SK-N-SH (cell line): ENCODE results near the gene LRP1-AS. TPM values are rescaled to one million over a fixed set of nuclear protein-coding genes. Genes with fewer than 3 reads are reported as not detected.

ENCODE experiments used
- CTCF ChIA-PET: fragments of 300-600, 350-600 bp; formaldehyde crosslinking; extraction: SDS; loops from one replicate; lab custom pipeline; 2021; lab: Yijun Ruan, JAX
- POLR2A ChIA-PET: fragments of 350-600 bp; sonication (Branson Sonifier 250); formaldehyde crosslinking; extraction: SDS; loops from one replicate; lab custom pipeline; 2020; ENCODE audit warnings: antibody characterized with exemption, inconsistent platforms; lab: Yijun Ruan, JAX
- DNase-seq: peaks from one replicate; pipeline ENCODE4 v3.0.0; 2012
- H2AFZ ChIP-seq: fragments of 200-600 bp; sonication (generic); 2 replicates; pipeline ENCODE4 v1.8.1; 2016; ENCODE audit warnings: antibody characterized with exemption, mild to moderate bottlenecking, low read depth
- H3F3A ChIP-seq: fragments of 200-600 bp; sonication (generic); replicated peaks from 2 replicates; pipeline ENCODE3; 2016; ENCODE audit warnings: antibody characterized with exemption, mild to moderate bottlenecking; ENCODE audit not compliant: insufficient read depth
- H3K27ac ChIP-seq, 2 experiments: fragments of 200-500 bp in 1 of 2; fragments of 200-600 bp in 1 of 2; sonication (Bioruptor generic) in 1 of 2; sonication (generic), shearing (Covaris generic) in 1 of 2; 2 replicates each; pipeline versions ENCODE4 v1.5.1 to v1.6.1; 2014 to 2016; ENCODE audit warnings: low read depth in 2 of 2, inconsistent platforms in 1 of 2, low read length in 1 of 2, mild to moderate bottlenecking in 1 of 2, mixed read lengths in 1 of 2
- H3K27me3 ChIP-seq: fragments of 200-600 bp; sonication (generic), shearing (Covaris generic); 2 replicates; pipeline ENCODE4 v1.6.1; 2016; ENCODE audit warnings: mixed run types; ENCODE audit not compliant: insufficient read depth
- H3K36me3 ChIP-seq, 2 experiments: fragments of 200-500 bp in 1 of 2; fragments of 200-600 bp in 1 of 2; sonication (Bioruptor generic) in 1 of 2; sonication (generic) in 1 of 2; replicated peaks in 1 of 2; 2 replicates each; pipeline versions ENCODE3 to v1.5.1; 2014 to 2016; ENCODE audit warnings: low read length in 1 of 2, mild to moderate bottlenecking in 1 of 2; ENCODE audit not compliant: insufficient read depth in 2 of 2, control insufficient read depth in 1 of 2
- H3K4me1 ChIP-seq, 2 experiments: fragments of 200-500 bp in 1 of 2; fragments of 200-600 bp in 1 of 2; sonication (Bioruptor generic) in 1 of 2; sonication (generic), shearing (Covaris generic) in 1 of 2; 2 replicates each; pipeline versions ENCODE4 v1.5.1 to v1.6.1; 2014 to 2016; ENCODE audit warnings: low read depth in 1 of 2, low read length in 1 of 2, mixed run types in 1 of 2; ENCODE audit not compliant: insufficient read depth in 2 of 2, control insufficient read depth in 1 of 2
- H3K4me2 ChIP-seq: fragments of 200-600 bp; sonication (generic), shearing (Covaris generic); 2 replicates; pipeline ENCODE4 v1.6.1; 2017; ENCODE audit warnings: mixed run types
- H3K4me3 ChIP-seq, 2 experiments: fragments of 200-500 bp in 1 of 2; fragments of 200-600 bp in 1 of 2; sonication (Bioruptor generic) in 1 of 2; sonication (generic), shearing (Covaris generic) in 1 of 2; 2 replicates each; pipeline versions ENCODE4 v1.5.1 to v1.8.1; 2014 to 2016; ENCODE audit warnings: low read depth in 2 of 2, inconsistent platforms in 1 of 2, low read length in 1 of 2, mild to moderate bottlenecking in 1 of 2, mixed read lengths in 1 of 2, moderate library complexity in 1 of 2
- H3K79me2 ChIP-seq: fragments of 200-600 bp; sonication (generic); 2 replicates; pipeline ENCODE4 v1.8.1; 2017; ENCODE audit warnings: mild to moderate bottlenecking; ENCODE audit not compliant: insufficient read depth
- H3K9ac ChIP-seq: fragments of 200-600 bp; sonication (generic); 2 replicates; pipeline ENCODE4 v1.6.1; 2017; ENCODE audit warnings: mixed run types
- H3K9me2 ChIP-seq: fragments of 200-600 bp; sonication (generic); 2 replicates; pipeline ENCODE4 v1.6.1; 2017; ENCODE audit warnings: mixed run types
- H3K9me3 ChIP-seq: fragments of 200-600 bp; sonication (generic); 2 replicates; pipeline ENCODE4 v1.6.1; 2017; ENCODE audit warnings: mixed run types, mild to moderate bottlenecking, moderate library complexity
- H4K20me1 ChIP-seq: fragments of 200-600 bp; sonication (generic); 2 replicates; pipeline ENCODE4 v1.6.1; 2017; ENCODE audit warnings: mild to moderate bottlenecking, mixed run types; ENCODE audit not compliant: insufficient read depth
- CTCF ChIP-seq: fragments of 200-600 bp; sonication (generic); IDR thresholded peaks from 2 replicates; pipeline ENCODE4 v1.6.1; 2017; ENCODE audit warnings: antibody characterized with exemption, mild to moderate bottlenecking, moderate library complexity
- EP300 ChIP-seq, 2 experiments: IDR thresholded peaks; 2 replicates each; pipeline versions ENCODE4 v1.4.0 to v1.6.1; 2012; ENCODE audit warnings: borderline replicate concordance in 1 of 2, low read depth in 1 of 2, low read length in 1 of 2
- EZH2phosphoT487 ChIP-seq: fragments of 200-600 bp; sonication (generic); IDR thresholded peaks from 2 replicates; pipeline ENCODE4 v1.6.1; 2017; ENCODE audit warnings: low read depth, mixed run types, mild to moderate bottlenecking, antibody characterized with exemption, moderate library complexity, borderline replicate concordance
- FOXJ3 ChIP-seq: sonication (generic); formaldehyde crosslinking; IDR thresholded peaks from 2 replicates; pipeline ENCODE4 v1.5.1; 2020; ENCODE audit warnings: mild to moderate bottlenecking, missing genetic modification reagents
- FOXM1 ChIP-seq: IDR thresholded peaks from 2 replicates; pipeline ENCODE4 v1.4.0; 2012; ENCODE audit warnings: low read depth, mild to moderate bottlenecking
- GATA2 ChIP-seq: sonication (generic); formaldehyde crosslinking; IDR thresholded peaks from 2 replicates; pipeline ENCODE4 v1.5.0; 2020; ENCODE audit warnings: mild to moderate bottlenecking, missing genetic modification reagents
- JUND ChIP-seq: IDR thresholded peaks from 2 replicates; pipeline ENCODE4 v1.4.0; 2012
- MXI1 ChIP-seq: IDR thresholded peaks from 2 replicates; pipeline ENCODE4 v1.6.1; 2012; ENCODE audit warnings: mild to moderate bottlenecking, low read depth, low read length, improper control_type of control experiment
- NFIC ChIP-seq: IDR thresholded peaks from 2 replicates; pipeline ENCODE4 v1.4.0; 2012; ENCODE audit warnings: borderline replicate concordance
- POLR2AphosphoS5 ChIP-seq: IDR thresholded peaks from 2 replicates; pipeline ENCODE4 v1.6.1; 2012; ENCODE audit warnings: low read depth, low read length
- REST ChIP-seq: IDR thresholded peaks from 2 replicates; pipeline ENCODE4 v1.6.1; 2012; ENCODE audit warnings: mild to moderate bottlenecking, low read depth, low read length, moderate library complexity
- RFX5 ChIP-seq: IDR thresholded peaks from 2 replicates; pipeline ENCODE4 v1.6.1; 2012; ENCODE audit warnings: mild to moderate bottlenecking, improper control_type of control experiment, low read length
- SIN3A ChIP-seq: IDR thresholded peaks from 2 replicates; pipeline ENCODE4 v1.6.1; 2012; ENCODE audit warnings: low read depth, mild to moderate bottlenecking, low read length, moderate library complexity, borderline replicate concordance
- TEAD4 ChIP-seq: IDR thresholded peaks from 2 replicates; pipeline ENCODE4 v1.4.0; 2012; ENCODE audit warnings: mild to moderate bottlenecking, borderline replicate concordance; ENCODE audit not compliant: insufficient read depth
- USF1 ChIP-seq: IDR thresholded peaks from 2 replicates; pipeline ENCODE4 v1.4.0; 2012; ENCODE audit warnings: low read depth, borderline replicate concordance
- USF2 ChIP-seq: fragments of 150-350 bp; IDR thresholded peaks from 2 replicates; pipeline ENCODE4 v1.6.1; 2017; ENCODE audit warnings: antibody characterized with exemption, low read length, low read depth, borderline replicate concordance
- YY1 ChIP-seq: IDR thresholded peaks from 2 replicates; pipeline ENCODE4 v1.4.0; 2012; ENCODE audit warnings: low read depth, mild to moderate bottlenecking
- ZBTB33 ChIP-seq: IDR thresholded peaks from 2 replicates; pipeline ENCODE4 v1.4.0; 2012; ENCODE audit warnings: low read depth, borderline replicate concordance
- WGBS: methylation state at CpG from one replicate; pipeline ENCODE4 v1.1.6; 2017; ENCODE audit warnings: low lambda C conversion rate; 5-methylcytosine and 5-hydroxymethylcytosine counted together
- polyA plus RNA-seq, 3 experiments: library from polyadenylated mRNA; depleted of rRNA; stranded (reverse); fragments of >200 nt; gene quantifications; 2 replicates each; pipeline ENCODE4 v1.2.3, GENCODE V29; 2012
- TF ChIP-seq, protein P1 (sequence below): IDR thresholded peaks from 2 replicates; pipeline ENCODE4 v1.4.0; 2012; ENCODE audit warnings: low read depth

Gene LRP1-AS
- polyA plus RNA-seq, 1 of the 3 experiments (the other 2 are of a cell fraction): not detected

DNA sequence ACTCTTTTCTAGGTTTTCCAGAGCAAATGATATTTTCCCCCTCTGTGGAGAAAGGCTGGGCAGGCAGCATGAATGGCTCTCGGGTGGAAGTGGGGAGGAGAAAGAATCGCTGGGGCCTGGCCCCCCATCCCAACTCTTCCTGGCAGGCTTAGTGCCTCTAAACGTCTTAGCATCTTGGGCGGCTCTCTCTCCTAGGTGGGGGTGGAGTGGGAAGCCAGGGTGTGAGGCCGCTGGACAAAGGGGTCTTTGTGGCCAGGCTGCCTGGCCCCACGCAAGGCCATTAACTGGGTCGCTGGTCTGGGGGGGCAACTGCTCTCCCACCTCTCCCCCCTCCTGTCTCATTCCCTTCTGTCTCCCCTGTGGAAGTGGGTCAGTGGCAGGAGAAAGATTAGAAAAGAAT lies 4.7 kb downstream of the LRP1-AS start:
- no peak overlapping the region for H3K9ac ChIP-seq
- H3K9me2 ChIP-seq: no peaks in the 10 kb centered on the region
- peaks cover 20 to 80% of the 10 kb centered on the region in 2 experiments for H3K36me3 ChIP-seq
- POLR2A ChIA-PET: interaction anchor here (1.1 kb wide), 1 partner anchor 14 kb away, joined by 4 read pairs; the partner anchor contains the start of gene LRP1
- no peak overlapping the region for H3K4me3 ChIP-seq
- H3K27ac ChIP-seq: no peak overlapping the region
- no peaks in the 10 kb centered on the region for H3K9me3 ChIP-seq
- 83% methylated on average over 4 of the region's 7 CpGs for WGBS
- no peak overlapping the region for H2AFZ ChIP-seq
- peaks cover 6% of the 10 kb centered on the region; the same call in 1 of the 2 replicates for H4K20me1 ChIP-seq
- H3F3A ChIP-seq: peaks cover 5% of the 10 kb centered on the region
- no peak for DNase-seq
- TF ChIP-seq POLR2AphosphoS5 (no peak), YY1 (no peak), FOXJ3 (no peak), RFX5 (no peak), FOXM1 (no peak), EZH2phosphoT487 (no peak), TEAD4 (no peak), ZBTB33 (no peak), MXI1 (no peak), JUND (no peak), NFIC (no peak), REST (no peak), GATA2 (CRISPR knock-in tag) (no peak), SIN3A (no peak), USF2 (no peak), USF1 (no peak), CTCF (no peak), EP300 (IDR thresholded peaks at IDR 0.05; ENCODE audit: borderline replicate concordance in 1 of 2, low read depth in 1 of 2, low read length in 1 of 2) (no peak)
- TF ChIP-seq, protein P1, sequence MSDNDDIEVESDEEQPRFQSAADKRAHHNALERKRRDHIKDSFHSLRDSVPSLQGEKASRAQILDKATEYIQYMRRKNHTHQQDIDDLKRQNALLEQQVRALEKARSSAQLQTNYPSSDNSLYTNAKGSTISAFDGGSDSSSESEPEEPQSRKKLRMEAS: no peak
- H3K4me2 ChIP-seq: no peak overlapping the region
- H3K4me1 ChIP-seq: peaks cover 9 to 11% of the 10 kb centered on the region in 2 experiments; a peak in 3 of 4 replicates
- CTCF ChIA-PET: interaction anchor here (0.9 to 3.3 kb wide), 7 partner anchors 10 to 97 kb away, joined by 3 to 16 read pairs (median 8); partner anchors contain the start of gene LRP1
- H3K27me3 ChIP-seq: no peaks in the 10 kb centered on the region
- H3K79me2 ChIP-seq: no peaks in the 10 kb centered on the region
